HEK293T (cell line): ENCODE results near the gene CHAF1B.

Experiments used
- FOXA1 ChIP-seq: fragments of 450-650 bp; IDR thresholded peaks from 2 replicates; pipeline ENCODE4 v1.6.1; 2016; ENCODE audit warnings: mild to moderate bottlenecking
- FOXK2 ChIP-seq: fragments of 450-650 bp; IDR thresholded peaks from 2 replicates; pipeline ENCODE4 v1.6.1; 2016; ENCODE audit warnings: mild to moderate bottlenecking

- no peak for TF ChIP-seq FOXA1
- TF ChIP-seq FOXK2 = no peak
Observed at GRCh38 chr21:36463204-36463603, 78.0 kb downstream of the CHAF1B start.
